ENCODE measurements around the gene IGSF10.

GRCh38 chr3:151431940-151432339 is 28.9 kb downstream of the IGSF10 start:
- TF ChIP-seq MAX (IDR thresholded peaks at IDR 0.05; ENCODE audit: low read depth, low read length) (no peak), MYC (IDR thresholded peaks at IDR 0.05; ENCODE audit: low read depth, low read length) (no peak)

Measured in NB4 (cell line).